Measurements from ENCODE around the gene SIGLEC15.
A peak's percentile ranks its signal among the peaks of the same experiment; 100 is the strongest.
"Not testable (repeated sequence)": the region's sequence is repeated elsewhere in the genome, so short reads cannot be mapped to it uniquely, and the experiment has no call there.

SIGLEC15 gene

GRCh38 chr18:45844938-45845337, 19.5 kb downstream of the SIGLEC15 start:
- DNase-seq (ENCODE audit: low read depth in 2 of 2) = no peak

- no peak for DNase-seq (ENCODE audit: low read depth in 2 of 2)
Observed at GRCh38 chr18:45845410-45845809, 19.9 kb downstream of the SIGLEC15 start.

DNA sequence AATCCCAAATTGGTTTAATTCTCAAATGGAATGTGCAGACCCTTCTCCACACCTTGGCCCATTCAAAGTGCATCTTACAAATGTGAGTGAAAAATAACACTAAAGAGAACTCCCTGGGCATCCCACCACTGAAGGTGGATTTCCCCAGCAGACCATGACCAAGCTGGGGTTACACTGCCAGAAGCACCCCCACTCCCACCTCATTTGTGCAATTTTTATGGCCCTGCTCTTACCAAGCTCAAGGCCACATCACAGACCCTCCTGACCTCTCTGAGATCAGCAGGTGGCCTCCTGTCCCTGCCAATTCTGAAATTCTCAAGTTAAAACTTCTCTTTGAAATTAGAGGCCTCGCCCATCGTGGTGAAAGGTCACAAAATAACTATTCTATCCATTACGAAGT, 21.6 kb downstream of the SIGLEC15 start:
- no peak for DNase-seq (ENCODE audit: low read depth in 2 of 2)

- DNase-seq (ENCODE audit: low read depth in 2 of 2) = not testable (repeated sequence)
Observed at GRCh38 chr18:45848643-45849042, 23.2 kb downstream of the SIGLEC15 start.

GRCh38 chr18:45849529-45849928, 24.1 kb downstream of the SIGLEC15 start:
- DNase-seq (ENCODE audit: low read depth in 2 of 2) = no peak

- no peak for DNase-seq (ENCODE audit: low read depth in 2 of 2)
Observed at GRCh38 chr18:45850021-45850420, 24.5 kb downstream of the SIGLEC15 start.

DNA sequence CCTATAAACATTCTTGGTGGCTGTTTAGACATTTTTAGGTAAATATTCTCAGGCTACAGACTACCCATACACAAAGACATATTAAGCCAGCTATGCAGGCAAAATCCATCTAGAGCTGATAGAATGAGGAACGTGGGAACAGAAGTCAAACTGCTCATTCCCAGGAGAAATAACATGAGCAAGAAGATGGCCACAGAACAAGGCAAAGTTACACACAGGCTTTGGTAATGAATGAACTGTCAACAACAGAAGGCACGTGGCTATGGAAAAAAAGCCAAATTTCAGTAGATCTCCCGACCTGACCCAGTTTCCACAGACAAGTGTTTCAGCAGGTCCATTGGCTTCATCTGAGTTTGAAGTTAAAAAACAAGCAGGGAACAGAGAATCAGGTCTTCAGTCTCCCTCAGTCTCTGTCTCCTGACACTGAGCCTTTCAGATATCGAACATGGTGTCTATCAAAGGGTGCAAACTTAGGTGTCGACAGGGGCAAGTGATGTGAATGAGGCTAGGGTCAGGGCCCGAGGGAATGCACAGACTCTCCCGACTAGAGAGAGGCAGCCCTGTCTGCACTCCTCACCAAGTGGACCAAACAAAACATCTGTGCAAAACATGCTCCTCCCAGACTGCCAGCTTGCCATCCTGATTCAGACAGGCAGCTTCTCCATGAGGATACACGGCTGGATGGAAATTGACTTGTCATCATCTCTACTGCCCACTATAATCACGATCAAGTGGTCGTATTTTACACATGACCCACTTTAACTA, 25.9 kb downstream of the SIGLEC15 start:
- no peak for DNase-seq (ENCODE audit: low read depth in 2 of 2)

GRCh38 chr18:45852631-45853030, 27.2 kb downstream of the SIGLEC15 start:
- DNase-seq (ENCODE audit: low read depth in 2 of 2) = no peak

DNA sequence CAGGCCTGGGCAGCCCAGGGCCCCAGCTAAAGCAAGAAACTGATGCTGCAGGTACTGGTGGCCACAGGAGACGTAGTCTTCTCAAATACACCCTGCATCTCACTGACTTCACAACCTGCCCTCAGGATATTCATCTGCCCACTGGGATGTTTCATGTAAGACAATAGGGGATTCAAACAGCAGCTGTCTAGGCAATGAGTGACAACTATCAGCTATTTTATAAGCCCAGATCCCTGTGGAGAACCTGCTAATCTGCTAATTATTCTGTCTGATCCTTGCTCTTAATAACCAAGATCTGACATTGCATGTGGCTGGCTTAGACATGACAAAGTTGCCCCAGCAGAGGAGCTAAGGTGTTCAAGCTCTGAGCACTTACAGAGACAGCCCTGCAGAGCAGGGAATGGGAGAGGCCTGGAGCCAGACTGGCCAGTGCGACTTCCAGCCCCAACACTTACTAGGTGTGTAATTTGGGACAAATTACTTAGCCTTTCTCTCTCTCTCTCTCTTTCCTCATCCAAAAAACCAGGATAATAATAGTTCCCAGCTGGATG, 28.6 kb downstream of the SIGLEC15 start:
- no peak for DNase-seq (ENCODE audit: low read depth in 2 of 2)

DNA sequence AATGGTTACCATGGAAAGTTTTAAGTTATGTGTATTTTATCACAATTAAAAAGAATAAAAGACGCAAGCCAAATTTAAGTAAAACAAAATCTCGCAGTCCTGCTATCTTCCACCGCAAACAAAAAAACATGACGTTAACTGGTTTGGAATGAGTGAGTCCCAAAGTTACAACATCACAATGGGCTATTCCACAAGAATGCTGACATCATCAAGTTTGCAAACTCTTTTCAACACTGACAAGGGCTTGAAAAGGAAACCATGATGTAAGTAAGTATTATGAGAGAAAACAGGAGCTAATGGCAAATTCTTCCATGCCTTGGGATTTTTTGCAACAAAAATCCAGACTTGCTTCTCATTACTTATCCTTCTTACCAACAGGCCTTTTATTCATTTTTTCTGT, 31.1 kb downstream of the SIGLEC15 start:
- no peak for DNase-seq (ENCODE audit: low read depth in 2 of 2)

- no peak for DNase-seq (ENCODE audit: low read depth in 2 of 2)
Observed at GRCh38 chr18:45859334-45859733, 33.9 kb downstream of the SIGLEC15 start.

DNA sequence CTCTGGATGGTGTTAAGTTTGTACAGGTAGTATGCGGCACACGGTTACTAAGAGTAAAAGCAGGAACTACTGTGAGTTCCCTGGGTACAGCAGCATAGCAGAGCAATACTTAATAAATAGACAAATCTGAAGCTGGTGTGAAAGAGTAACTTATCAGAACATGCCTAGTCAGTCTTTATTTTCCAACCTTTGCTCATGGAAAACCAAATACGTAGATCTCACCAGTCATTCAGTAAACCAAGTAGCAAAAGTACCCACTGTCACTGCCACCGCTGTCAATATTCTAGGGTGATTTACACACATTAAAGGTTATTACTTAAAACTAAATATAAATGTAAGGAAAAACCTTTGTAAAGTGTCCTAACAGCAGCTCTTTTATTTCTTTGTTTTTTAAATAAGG, 35.0 kb downstream of the SIGLEC15 start:
- no peak for DNase-seq (ENCODE audit: low read depth in 2 of 2)

DNA sequence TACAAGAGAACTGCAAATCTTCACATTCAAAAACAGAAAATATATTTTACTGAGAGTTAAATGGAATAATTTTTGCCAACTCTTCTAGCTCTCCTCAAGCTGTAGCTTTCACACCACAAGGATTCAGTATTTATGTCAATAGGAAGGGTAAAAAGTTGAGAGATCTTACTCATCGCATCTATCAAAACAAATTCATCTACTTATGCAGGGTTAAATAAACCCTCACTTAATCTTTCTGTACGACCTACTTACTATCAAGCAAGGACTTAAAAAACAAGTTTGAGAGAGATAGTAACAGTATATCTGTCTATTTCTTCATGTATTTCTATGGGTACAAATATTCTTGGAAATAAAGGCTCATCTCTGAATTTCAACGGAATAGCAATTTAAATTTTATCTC, 35.5 kb downstream of the SIGLEC15 start:
- no peak for DNase-seq (ENCODE audit: low read depth in 2 of 2)

GRCh38 chr18:45861926-45862325, 36.5 kb downstream of the SIGLEC15 start:
- no peak for DNase-seq (ENCODE audit: low read depth in 2 of 2)

GRCh38 chr18:45863469-45863868, 38.0 kb downstream of the SIGLEC15 start:
- no peak for DNase-seq (ENCODE audit: low read depth in 2 of 2)

DNA sequence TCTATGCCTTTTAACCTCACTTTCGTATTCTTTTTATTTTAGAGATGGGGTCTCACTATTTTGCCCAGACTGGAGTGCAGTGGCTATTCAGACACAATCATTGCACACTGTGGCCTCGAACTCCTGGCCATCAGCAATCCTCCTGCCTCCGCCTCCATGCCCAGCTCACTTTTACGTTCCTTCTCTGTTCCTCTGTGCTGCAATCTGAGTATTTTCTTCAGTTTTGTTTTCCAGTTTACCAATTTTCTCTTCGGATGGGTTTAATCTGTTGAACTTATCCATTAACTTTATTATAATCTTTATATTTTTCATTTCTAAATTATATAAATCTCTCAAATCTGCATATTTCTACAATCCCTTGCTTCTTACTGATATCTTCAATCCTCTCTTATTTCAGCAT, 38.6 kb downstream of the SIGLEC15 start:
- DNase-seq (ENCODE audit: low read depth in 2 of 2) = no peak

DNA sequence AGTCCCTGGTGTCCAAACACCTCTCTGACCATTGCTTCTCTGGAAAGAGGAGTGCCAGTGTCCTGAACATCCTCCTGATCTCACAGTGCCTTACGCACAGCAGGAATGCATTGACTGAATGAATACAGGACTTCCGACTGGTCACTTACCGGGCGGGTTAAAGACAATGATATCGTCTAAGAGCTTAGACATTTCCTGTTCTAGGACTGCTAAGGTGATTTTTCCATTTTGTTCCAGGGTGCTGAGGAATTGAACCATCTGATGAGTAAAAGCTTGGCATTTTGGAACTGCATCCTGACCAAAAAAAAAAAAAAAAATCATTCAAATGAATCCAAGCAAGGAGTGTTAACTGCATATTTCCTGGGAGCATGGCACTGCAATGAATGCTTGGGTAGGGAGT, 40.0 kb downstream of the SIGLEC15 start:
- DNase-seq (ENCODE audit: low read depth in 2 of 2) = no peak

DNA sequence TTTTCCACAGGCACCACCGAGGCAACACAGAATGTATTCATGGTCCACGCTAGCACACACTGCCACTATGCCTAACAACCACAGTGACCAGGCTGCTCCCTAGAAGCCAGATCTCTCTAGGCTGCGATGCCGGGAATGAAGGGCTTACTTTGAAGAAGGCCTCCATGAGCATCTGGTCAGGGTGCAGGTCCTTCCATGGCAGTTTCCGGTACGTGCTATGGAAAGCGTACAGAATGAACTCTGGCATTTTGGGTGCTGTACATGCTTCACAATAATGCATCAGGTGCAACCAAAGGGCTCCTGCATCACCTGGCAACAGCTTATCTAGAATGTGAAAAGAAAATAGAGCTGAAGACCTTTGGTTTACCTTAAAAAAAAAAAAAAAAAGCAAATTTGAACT, 44.9 kb downstream of the SIGLEC15 start:
- DNase-seq (ENCODE audit: low read depth in 2 of 2) = no peak

DNA sequence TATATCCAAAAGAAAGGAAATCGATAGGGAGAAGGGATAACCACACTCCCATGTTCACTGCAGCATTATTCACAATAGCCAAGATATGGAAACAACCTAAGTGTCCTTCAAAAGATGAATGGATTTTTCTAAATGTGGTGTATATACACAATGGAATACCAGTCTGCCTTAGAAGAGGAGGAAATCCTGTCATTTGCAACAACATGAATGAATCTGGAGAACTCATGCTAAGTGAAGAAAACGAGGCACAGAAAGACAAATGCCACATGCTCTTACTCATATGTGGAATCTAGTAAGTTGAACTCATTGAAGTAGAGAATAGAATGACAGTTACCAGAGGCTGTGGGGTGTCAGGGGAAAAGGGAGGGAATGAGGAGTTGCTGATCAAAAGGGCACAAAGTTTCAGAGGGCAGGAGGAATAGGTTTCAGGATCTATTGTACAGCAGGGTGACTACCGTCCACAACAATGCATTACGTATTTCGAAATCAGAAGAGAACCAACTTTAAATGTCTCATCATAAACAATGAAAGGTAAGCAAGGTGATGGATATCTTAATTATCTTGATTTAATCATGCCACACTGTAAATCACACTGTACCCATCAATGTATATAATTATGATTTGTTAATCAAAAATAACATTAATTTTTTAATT, 46.1 kb downstream of the SIGLEC15 start:
- DNase-seq (ENCODE audit: low read depth in 2 of 2) = no peak

- peak; percentile 14 to 40 for DNase-seq (ENCODE audit: low read depth in 2 of 2)
Observed at GRCh38 chr18:45874491-45875184, 49.2 kb downstream of the SIGLEC15 start.

- DNase-seq (ENCODE audit: low read depth in 2 of 2) = no peak
Observed at GRCh38 chr18:45876161-45876560, 50.7 kb downstream of the SIGLEC15 start.

DNA sequence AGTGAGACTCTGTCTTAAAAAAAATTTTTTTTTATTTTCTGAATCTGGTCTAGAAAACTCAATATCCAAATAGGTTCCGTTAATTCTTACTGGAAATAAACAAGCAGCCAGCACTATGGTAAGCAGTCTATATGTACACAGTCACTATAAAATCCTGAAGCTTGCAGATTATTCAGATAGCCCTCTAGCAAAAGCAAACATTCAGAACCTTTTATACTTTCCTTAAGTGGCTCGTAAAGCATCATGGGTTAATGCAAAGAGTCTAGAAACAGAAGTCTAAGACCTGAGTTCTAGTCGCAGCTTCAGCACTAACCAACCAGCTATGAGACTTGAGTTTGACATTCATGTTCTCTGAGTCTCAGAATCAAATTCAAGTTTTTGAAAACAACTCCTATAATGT, 51.9 kb downstream of the SIGLEC15 start:
- DNase-seq (ENCODE audit: low read depth in 2 of 2) = no peak
